DMS114 treated with DMSO at 0.1 percent for 48 hours (cell line): ENCODE results near the gene A2ML1.
"Not testable (repeated sequence)": the region's sequence is repeated elsewhere in the genome, so short reads cannot be mapped to it uniquely, and the experiment has no call there.

Experiments used
- DNase-seq: peaks from one replicate; lab custom pipeline; 2025; ENCODE audit not compliant: unreplicated experiment; lab: John Stamatoyannopoulos, UW

A2ML1 gene

DNA sequence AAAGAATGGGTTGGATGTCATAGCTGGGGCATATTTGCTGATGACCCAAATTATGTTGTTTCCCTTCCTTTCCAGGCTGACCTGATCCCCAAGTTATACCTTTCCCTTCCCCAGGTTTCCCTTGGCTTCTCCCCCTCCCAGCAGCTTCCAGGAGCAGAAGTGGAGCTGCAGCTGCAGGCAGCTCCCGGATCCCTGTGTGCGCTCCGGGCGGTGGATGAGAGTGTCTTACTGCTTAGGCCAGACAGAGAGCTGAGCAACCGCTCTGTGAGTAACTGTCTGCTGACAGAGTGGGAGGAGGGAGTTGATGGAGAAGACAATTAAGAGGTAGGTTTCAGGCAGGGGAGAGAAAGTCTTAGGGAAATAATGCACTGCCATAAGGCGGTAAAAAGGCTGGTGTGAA lies 25.0 kb downstream of the A2ML1 start:
- DNase-seq: no peak

DNA sequence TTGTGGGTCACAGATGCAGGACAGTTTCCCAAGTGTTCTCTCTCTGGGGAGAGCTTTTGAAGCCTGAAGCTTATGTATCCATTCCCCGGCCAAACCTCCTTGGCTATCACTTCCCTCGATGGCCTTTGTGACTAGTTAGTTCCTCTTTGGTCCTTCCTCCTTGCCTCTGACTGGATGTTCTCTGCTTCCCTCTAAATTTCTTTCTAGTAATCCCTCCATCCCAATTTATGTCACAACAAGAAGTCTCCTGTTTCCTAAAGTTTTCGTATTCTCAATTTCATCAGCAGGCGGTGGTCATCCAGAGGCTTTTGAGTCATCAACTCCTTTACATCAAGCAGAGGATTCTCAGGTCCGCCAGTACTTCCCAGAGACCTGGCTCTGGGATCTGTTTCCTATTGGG lies 27.5 kb downstream of the A2ML1 start:
- DNase-seq: no peak

DNA sequence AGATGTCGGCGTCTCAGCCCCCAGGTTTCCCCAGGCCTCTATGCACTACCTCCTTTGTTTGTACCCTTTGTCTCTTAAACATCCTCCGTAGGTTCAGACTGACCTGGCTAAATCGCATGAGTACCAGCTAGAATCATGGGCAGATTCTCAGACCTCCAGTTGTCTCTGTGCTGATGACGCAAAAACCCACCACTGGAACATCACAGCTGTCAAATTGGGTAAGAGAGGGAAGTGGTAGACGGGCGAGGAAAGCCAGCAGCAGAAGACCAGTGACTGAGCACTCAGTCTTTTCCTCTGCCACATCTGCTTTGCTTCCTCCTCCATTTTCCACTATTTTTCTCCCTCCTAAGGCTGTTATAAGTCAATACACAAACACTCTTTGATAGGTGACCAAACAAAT lies 29.7 kb downstream of the A2ML1 start:
- DNase-seq: no peak

DNA sequence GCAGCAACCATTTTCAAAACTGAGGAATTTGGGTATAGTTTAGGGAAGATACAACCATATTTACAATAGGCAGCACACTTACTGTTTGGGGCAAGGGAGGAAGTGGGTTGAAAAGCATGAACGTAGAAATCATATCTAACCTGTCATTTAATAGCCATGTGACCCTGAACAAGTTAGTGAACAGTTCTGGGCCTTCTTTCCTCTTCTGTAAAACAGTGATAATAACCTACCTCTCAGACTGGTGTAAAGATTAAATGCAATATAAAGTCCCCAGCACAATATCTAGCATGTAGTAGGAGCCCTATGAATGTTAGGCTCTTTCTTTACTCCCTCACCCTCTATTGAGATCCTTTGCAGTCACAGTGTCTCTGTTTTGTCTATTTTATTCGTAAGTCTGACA lies 33.5 kb downstream of the A2ML1 start:
- DNase-seq: no peak

DNA sequence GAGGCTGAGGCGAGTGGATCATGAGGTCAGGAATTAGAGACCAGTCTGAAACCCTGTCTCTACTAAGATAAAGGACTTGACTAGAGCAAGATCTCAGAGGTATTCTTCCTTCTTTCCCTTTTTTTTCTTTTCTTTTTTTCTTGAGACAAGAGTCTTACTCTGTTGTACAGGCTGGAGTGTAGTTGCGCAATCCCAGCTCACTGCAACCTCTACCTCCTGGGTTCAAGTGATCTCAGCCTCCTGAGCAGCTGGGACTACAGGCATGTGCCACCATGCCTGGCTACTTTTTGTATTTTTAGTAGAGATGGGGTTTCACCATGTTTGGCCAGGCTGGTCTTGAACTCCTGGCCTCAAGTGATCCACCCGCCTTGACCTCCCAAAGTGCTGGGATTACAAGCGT lies 37.0 kb downstream of the A2ML1 start:
- not testable (repeated sequence) for DNase-seq

DNA sequence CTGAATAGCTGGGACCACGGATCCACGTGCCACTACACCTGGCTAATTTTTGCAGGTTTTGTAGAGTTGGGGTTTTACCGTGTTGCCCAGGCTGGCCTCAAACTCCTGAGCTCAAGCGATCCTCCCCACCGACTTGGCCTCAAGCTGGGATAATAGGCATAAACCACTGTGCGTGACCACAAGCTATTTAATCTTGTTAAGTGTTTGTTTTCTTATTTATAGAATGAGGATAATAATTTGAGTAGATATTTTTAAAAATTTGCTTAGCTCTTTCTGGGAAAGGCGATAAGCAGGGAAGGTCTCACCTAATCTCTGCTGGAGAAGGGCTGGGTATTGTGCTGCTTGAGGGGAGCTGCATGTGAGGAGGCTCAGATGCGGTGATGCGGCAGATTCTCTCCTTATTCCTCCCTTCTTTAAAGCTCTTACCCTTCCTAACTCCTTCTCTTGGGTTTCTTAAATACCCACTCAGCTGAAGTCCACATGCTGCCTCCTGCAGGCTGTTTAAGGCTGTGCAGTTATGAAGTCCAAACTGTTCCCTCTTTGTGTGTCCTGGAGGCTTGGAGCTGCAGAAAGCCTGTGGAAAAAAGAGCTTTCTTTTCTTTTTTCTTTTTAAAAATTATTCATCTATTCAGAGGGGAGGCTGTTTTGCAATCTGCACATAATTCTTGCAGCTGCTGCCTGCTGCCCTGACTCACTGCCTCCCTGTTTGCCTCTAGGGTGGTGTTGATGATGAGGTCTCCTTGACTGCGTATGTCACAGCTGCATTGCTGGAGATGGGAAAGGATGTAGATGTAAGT lies 37.9 kb downstream of the A2ML1 start:
- no peak for DNase-seq

DNA sequence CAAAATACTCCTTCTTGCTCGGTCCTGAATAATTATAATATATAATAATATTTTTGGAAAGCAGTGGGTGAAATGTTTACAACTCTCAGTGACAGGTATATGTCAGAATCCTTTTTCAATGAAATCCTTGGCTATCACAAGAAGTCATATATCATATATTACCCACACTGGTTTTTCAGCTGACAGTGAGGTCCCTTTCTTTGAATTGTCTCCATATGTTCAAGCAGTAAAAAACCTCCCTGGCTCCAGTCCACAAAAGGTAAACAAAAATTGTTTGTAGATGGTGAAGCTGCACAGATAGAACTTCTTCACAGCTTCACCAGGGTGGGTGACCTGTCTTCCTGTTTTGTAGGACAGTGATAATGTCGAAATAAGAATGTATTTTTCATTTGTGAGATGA lies 44.0 kb downstream of the A2ML1 start:
- no peak for DNase-seq

DNA sequence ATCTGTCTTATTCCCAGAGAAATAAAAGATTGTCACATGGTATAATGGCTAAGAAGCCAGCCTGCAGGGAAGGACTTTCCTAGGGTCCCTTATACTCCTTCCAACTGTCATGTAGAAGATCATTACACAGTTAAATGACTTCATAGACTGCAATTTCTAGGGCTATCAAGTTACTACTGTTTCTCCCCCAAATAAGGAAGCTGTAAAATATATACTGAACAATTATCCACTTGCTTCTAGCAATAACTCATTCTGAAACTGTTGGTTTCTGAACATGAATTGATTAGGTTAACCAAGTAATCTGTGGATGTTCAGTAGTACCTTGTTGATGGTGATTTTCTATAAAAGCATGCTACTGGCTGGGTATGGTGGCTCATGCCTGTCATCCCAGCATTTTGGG lies 44.6 kb downstream of the A2ML1 start:
- no peak for DNase-seq

DNA sequence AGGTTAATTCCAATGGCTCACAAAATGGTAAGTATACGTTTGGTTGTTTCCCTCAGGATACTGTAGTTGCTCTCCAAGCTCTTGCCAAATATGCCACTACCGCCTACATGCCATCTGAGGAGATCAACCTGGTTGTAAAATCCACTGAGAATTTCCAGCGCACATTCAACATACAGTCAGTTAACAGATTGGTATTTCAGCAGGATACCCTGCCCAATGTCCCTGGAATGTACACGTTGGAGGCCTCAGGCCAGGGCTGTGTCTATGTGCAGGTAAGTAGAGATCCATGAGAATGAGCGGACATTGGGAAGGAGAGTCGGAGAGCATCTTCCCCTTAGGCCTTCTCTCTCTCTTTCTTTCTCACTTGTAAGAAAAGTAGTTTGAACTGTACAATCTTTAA lies 45.4 kb downstream of the A2ML1 start:
- DNase-seq: no peak

DNA sequence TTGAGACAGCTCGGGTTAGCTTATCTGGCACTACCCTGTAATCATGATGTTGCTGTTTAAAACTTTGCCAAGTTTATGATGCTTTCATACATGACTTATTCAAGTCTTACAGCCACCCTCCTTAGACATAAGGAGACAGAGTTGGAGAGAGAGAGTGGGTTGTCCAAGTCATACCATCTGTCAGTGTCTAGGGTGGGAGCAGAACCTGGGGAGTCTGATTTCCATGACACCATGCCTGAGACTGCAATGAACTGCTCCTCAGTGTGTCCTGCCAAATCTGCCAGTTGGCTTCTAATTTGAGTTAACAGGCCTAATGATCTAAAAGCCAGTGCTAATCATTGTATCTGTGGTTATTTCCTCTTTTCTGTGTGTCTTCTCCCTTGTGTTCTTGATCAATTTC lies 48.2 kb downstream of the A2ML1 start:
- DNase-seq: no peak

DNA sequence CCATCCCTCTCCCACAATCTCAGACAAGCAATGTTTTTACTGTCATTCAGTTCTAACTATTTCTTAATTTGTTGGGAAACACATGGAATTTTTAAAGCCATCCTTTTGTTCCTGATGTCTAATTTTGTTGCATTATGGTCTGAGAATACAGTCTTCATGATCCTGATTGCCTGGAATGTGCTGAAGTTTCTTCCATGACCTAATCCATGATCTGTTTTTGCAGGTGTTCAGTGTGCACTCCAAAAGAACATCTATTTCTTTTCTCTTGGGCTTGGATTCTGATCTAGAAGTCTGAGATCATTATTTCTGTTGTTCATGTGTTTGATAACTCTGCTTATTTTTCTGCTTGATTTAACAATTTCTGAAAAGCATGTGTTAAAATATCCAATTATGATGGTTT lies 48.6 kb downstream of the A2ML1 start:
- no peak for DNase-seq

DNA sequence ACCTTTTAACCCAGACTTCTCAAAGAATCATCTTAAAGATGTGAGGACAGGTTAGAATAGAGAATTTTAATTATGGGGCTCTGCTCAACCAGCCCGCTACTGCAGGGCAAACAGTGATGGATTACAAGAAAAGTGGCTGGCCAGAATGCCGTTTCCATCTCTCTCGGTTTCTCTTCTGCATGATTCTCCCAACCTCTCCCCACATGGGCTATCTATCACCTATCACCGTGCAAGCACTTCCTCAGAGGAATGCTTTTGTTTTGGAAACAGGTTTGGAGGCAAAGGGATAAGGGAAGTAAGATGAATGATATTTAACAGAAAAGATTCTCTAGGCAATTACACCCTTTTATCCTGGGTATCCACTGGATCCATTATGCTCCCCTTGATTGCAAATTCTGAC lies 54.5 kb downstream of the A2ML1 start:
- no peak for DNase-seq

DNA sequence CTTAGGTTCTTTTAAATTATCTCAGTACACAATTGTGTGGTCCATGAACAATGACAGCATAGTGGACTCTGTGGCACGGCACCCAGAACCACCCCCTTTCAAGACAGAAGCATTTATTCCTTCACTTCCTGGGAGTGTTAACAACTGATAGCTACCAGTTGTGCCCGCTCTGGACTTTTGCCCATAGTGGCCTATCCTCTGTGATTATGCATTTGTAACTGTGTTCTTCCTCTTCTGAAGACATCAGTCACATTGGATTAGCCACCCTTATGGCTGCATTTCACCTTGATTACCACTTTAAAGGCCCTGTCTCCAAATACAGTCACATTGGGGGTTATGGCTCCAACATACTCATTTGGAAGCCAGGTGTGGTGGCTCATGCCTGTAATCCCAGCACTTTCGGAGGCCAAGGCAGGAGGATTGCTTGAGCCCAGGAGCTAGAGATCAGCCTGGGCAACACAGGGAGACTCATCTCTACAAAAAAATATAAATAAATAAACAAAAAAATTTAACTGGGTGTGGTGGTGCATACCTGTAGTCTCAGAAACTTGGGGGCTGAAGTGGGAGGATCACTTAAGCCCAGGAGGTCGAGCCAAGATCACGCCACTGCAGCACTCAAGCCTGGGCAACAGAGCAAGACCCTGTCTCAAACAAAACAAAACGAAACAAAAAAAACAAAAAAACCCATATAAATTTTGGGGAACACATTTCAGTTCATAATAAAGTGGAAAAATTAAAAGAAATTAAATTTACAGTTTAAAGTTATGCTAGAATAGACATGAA lies 64.3 kb downstream of the A2ML1 start:
- no peak for DNase-seq

DNA sequence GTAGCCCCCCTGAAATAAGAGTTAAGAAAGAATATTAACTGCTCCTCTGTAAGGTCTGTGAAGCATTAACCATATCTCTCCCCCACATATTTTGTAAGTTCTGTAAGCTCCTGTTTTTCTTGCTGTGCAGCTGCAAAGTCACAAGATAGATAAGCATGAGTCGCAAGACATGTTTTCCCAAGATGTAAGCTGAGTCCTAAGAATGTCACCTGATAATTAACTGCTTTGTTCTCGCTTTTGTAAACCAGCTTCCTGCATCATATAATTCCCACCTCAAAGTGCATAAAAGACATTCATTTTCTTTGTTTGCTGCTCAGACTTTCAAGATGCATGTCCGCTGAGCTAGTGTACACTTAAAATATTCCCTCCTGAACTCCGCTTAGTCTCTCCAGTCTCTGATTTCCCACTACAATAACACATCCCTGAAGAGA lies 64.9 kb downstream of the A2ML1 start:
- DNase-seq: no peak

DNA sequence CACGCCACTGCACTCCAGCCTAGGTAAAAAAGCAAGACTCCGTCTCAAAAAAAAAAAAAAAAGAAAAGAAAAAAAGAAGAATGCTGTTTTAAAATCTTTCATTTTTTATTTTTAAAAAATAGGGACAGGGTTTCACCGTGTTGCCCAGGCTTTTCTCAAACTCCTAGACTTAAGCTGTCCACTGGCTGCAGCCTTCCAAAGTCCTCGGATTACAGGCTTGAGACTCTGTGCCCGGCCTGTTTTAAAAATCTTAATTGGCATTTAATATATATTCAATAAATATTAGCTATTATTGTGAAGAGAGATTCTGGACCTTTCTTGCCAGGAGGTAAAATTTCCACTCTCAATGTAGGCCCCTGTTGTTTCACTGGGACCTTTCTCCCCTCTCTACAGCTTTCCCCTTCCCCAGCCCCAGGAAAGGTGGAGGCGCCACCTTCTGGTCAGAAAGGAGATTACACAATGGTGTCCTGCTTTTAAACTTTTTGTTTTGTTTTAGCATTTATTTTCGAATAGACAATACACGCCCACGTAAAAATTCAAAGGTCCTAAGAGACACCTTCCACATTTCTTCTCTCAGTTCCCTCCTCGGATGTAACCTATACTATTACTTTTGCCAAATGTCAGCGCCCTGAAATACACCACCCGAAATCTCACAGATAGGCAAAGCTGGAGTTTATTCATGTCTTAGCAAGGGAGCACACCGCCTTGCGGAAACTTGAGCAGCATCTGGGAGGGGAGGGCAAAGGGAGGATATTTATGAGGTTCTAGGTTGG lies 68.1 kb downstream of the A2ML1 start:
- DNase-seq: peak; percentile 76

DNA sequence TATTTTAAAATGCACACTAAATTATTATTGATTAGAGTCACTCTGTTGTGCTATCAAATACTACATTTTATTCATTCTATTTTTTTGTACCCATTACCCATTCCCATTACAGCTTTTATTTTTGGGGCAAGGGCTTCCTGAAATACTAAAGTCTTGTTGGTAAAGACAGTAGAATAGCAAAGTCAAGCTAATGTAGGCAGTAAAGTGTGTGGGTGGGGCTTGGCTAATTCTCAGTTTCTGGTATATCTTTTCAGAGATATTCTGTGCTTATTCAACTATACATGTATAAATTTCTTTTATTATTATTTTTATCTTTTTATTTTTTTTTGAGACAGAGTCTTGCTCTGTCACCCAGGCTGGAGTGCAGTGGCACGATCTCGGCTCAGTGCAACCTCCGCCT lies 69.6 kb downstream of the A2ML1 start:
- no peak for DNase-seq

DNA sequence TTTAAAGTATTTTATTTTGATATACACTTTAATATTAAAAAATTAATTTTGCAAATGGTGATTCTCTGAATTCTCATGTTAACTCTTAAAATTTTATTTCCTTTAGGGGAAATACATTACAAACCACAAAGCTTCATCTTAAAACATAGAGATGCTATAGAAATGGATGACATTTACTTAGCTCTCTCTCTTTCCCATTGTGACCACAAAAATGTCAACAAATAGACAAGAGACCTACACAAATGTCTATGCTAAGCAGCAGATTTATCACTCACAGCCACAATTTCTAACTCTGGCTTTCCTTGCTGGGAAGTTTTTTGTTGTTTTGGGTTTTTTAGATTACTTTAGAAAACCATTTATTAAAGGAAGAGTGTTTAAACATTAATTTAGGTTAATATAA lies 72.0 kb downstream of the A2ML1 start:
- no peak for DNase-seq

DNA sequence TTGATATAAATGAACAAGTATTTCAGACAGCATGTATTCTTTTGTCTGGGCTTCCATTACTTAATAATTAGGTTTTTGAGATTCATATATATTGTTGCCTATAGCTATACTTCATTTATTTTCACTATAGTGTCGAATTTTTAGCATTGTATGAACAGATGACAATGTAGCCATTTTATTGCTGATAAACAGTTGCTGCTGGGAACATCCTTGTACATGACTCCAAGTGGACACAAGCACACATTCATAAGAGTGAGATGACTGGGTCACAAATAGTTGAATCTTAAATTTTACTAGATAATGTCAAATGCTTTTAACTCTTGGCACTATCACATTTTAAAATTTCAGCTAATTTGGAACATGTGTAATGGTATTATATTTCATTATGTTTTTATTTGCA lies 72.6 kb downstream of the A2ML1 start:
- DNase-seq: no peak

DNA sequence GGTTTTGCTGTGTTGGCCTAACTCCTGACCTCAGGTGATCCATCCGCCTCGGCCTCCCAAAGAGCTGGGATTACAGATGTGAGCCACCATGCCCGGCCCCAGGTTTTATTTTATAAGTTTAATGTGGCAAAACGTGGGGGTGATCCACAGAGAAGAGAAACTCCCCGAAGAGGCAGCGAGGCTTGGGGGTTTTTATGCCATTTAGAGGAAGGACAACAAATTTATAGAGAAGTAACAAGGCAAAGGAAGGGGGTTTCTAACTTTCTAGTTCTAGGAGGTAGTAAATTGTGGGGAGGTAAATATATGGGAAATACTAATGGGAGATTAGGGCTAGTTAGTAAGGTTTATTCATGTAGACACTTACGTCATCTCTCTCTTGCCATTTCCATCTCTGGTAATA lies 74.7 kb downstream of the A2ML1 start:
- no peak for DNase-seq

DNA sequence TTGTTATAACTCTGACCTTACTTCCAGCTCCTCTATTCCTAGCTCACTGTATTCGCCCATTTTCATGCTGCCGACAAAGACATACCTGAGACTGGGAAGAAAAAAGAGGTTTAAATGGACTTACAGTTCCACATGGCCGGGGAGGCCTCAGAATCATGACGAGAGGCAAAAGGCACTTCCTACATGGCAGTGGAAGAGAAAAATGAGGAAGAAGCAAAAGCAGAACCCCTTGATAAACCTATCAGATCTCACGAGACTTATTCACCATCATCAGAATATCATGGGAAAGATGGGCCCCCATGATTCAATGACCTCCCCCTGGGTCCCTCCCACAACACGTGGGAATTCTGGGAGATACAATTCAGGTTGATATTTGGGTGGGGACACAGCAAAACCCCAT lies 77.4 kb downstream of the A2ML1 start:
- DNase-seq: no peak

DNA sequence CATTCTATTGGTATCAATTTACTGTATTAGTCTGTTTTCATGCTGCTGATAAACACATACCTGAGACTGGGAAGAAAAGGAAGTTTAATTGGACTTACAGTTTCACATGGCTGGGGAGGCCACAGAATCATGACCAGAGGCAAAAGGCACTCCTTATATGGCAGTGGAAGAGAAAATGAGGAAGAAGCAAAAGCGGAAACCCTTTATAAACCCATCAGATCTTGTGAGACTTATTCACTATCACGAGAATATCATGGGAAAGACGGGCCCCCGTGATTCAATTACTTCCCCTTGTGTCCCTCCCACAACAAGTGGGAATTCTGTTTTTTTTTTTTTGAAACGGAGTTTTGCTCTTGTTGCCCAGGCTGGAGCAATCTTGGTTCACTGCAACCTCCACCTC lies 80.3 kb downstream of the A2ML1 start:
- not testable (repeated sequence) for DNase-seq

DNA sequence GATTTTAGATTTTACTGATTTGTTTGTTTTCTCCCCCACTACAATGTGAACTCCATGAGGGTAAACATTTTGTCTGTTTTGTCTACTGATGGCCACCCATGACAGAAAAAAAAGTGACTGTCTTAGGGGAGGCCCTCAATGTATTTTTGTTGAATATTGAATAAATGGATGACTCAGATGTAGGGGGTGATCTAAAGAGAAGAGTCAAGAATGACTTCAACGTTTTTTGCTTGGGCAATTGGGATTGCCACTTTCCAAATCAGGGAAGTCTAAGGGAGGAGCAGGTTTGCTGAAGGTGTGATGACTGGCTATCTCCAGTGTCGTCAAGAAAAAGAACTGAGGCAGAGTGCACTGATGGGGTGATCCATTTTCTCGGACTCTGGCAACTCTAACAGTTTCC lies 81.2 kb downstream of the A2ML1 start:
- no peak for DNase-seq
